HepG2 (cell line): ENCODE measurements around the gene SERINC5. TPM values are rescaled to one million over a fixed set of nuclear protein-coding genes. Genes with fewer than 3 reads are reported as not detected.
A peak's percentile ranks its signal among the peaks of the same experiment; 100 is the strongest.

ENCODE experiments used
- ARID5B ChIP-seq: IDR thresholded peaks from 2 replicates; pipeline ENCODE4 v1.4.0; 2020; ENCODE audit warnings: mild to moderate bottlenecking, missing genetic modification reagents
- DRAP1 ChIP-seq: IDR thresholded peaks from 2 replicates; pipeline ENCODE4 v1.6.1; 2016; ENCODE audit warnings: missing genetic modification reagents, missing compliant biosample characterization
- SNAPC4 ChIP-seq: sonication (generic); formaldehyde crosslinking; IDR thresholded peaks from 2 replicates; pipeline ENCODE4 v1.4.0; 2020; ENCODE audit warnings: mild to moderate bottlenecking, missing genetic modification reagents
- THYN1 ChIP-seq: sonication (generic); formaldehyde crosslinking; IDR thresholded peaks from 2 replicates; pipeline ENCODE4 v1.8.1; 2023; ENCODE audit warnings: low read depth, mild to moderate bottlenecking, moderate library complexity, missing genetic modification reagents, borderline replicate concordance
- ZNF224 ChIP-seq: sonication (generic); formaldehyde crosslinking; IDR thresholded peaks from 2 replicates; pipeline ENCODE4 v1.5.0; 2020; ENCODE audit warnings: mild to moderate bottlenecking, missing genetic modification reagents
- ZNF773 ChIP-seq: sonication (generic); formaldehyde crosslinking; IDR thresholded peaks from 2 replicates; pipeline ENCODE4 v1.4.0; 2020; ENCODE audit warnings: missing genetic modification reagents, borderline replicate concordance
- polyA plus RNA-seq, 8 experiments: library from polyadenylated mRNA; depleted of rRNA in 3 of 8; stranded (reverse) in 7 of 8; unstranded in 1 of 8; fragments of >200 nt; fragmentation: Illumina TruSeq in 4 of 8; extraction: Trizol in 4 of 8; gene quantifications; 2 replicates each; pipeline versions ENCODE4 v1.2.1 to v1.2.3, GENCODE V29; 2011 to 2016; ENCODE audit warnings: low read depth in 4 of 8, missing spikeins in 1 of 8, mixed read lengths in 1 of 8; ENCODE audit not compliant: insufficient read depth in 1 of 8
- total RNA-seq, 5 experiments: library from RNA; depleted of rRNA; stranded (reverse); fragments of >200 nt; fragmentation: Illumina TruSeq; extraction: Trizol; gene quantifications; 2 replicates each; pipeline ENCODE4 v1.2.3, GENCODE V29; 2016; ENCODE audit warnings: low read depth in 1 of 5
- TF ChIP-seq, protein P1 (sequence below): sonication (generic); IDR thresholded peaks from 2 replicates; pipeline ENCODE4 v1.6.1; 2016; ENCODE audit warnings: low read depth, borderline replicate concordance

Gene SERINC5
- total and polyA plus RNA-seq, 2 of the 13 experiments (the other 11 are each of a cell fraction or from before 2014, with no cell fraction given) = 17.3 to 22.8 TPM

DNA sequence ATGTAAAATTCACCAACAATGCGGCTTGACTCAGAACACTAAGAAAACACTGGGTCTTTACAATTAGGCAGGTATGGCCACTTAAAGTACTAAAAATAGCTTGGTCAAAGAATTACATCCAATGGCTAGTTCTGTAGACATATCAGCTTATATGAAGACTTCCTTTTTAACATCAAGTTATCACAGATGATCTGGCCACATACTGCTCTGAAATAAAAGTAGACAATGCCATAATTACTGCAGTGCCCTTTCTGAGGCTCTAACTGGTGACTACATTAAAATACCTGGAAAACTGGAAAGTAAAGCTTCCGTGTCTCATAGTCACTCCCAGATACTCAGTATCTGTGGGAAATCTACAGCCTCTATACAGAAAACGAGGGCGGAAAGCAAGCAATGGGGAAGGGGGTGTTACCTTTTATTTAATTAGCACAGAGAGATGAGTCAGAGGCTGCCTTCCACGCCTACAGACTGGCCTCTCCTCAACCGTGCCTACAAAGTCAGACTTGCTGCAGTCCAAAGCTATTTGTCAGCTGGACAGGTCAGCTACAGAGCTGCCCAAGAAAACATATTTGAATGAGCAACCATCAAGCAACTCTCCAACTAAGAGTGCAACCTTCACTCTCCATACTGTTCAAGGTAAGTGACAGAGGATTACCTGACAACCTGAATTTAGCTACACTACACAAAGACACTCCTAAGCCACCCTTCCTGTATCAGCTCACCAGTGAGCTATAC is 8.7 kb downstream of the SERINC5 start (continued):
- peak; percentile 55 for TF ChIP-seq ARID5B (CRISPR knock-in tag)
- no peak for TF ChIP-seq SNAPC4 (CRISPR knock-in tag)
- no peak for TF ChIP-seq THYN1 (CRISPR knock-in tag)
- TF ChIP-seq, protein P1, sequence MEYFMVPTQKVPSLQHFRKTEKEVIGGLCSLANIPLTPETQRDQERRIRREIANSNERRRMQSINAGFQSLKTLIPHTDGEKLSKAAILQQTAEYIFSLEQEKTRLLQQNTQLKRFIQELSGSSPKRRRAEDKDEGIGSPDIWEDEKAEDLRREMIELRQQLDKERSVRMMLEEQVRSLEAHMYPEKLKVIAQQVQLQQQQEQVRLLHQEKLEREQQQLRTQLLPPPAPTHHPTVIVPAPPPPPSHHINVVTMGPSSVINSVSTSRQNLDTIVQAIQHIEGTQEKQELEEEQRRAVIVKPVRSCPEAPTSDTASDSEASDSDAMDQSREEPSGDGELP = peak; percentile 53; the same call in 1 of the 2 replicates
- no peak for TF ChIP-seq ZNF224 (CRISPR knock-in tag)
- peak; percentile 54; the same call in 1 of the 2 replicates for TF ChIP-seq DRAP1 (CRISPR knock-in tag)
- no peak for TF ChIP-seq ZNF773 (CRISPR knock-in tag)
- TF ChIP-seq, all 625 proteins: peak for 22
